GM13977 (cell line): Measurements from ENCODE around the gene EFNA4.

ENCODE experiments used
- DNase-seq: peaks from one replicate; pipeline ENCODE4 v3.0.0; 2012; ENCODE audit warnings: low spot score
- CTCF ChIP-seq: IDR thresholded peaks from 2 replicates; pipeline ENCODE4 v1.5.1; 2012; ENCODE audit warnings: mild to moderate bottlenecking, control low read depth; ENCODE audit not compliant: insufficient read depth; ENCODE audit errors: extremely low read depth, missing control alignments
- in situ Hi-C: fragments of 300-500 bp; cut with MboI; formaldehyde crosslinking; loops from one replicate; pipeline ENCODE4 v1.12.0; 2022; ENCODE audit warnings: low sequenced_read_pairs, low pct_unique_long_range_greater_than_20kb, mixed read lengths, inconsistent platforms; ENCODE audit not compliant: unreplicated experiment

EFNA4 gene

DNA sequence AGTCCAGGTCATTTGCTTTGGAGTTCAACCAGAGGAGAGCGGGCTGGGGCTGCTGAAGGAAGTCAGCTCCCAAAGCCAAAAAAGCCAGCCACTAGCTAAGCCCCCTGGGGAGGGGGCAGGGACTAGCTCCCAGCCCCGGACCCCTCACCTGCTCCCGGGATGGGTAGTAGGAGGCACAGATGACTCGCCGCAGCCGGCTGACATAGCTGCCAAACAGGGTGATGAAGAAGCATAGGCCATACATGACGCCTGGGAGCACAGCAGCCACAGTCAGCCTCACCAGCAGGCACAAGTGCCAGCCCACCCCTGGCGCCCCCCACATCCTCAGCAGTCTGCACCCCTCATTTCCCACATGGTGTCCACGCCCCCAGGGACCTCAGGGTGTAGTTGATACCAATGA lies 37.4 kb upstream of the EFNA4 start:
- DNase-seq = no peak
- in situ Hi-C loops = no loop called here
- TF ChIP-seq CTCF = no peak

DNA sequence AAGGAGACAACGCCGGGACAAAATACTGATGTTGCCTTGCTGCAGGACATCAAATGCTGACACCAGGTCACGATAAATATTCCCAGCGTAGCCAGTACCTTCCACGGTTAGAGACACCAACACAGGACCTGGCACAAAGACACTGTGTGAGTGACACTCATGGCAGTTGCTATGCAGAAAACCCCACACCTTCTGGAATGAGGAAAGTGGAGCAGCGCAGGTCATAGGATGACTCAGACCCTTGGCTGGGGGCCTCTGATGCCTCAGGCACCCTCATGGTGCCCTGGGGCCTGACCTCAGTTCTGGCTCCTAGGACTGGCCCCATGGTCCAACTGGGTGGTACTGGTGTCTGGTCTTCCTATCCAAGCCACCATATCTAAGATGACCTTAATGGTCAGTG lies 37.0 kb upstream of the EFNA4 start:
- no peak for TF ChIP-seq CTCF
- in situ Hi-C loops = no loop called here
- DNase-seq = no peak

GRCh38 chr1:155029513-155030242 lies 33.9 kb upstream of the EFNA4 start:
- no peak for TF ChIP-seq CTCF
- DNase-seq = no peak
- in situ Hi-C loops = no loop called here

GRCh38 chr1:155030243-155030795 lies 33.2 kb upstream of the EFNA4 start:
- in situ Hi-C loops = no loop called here
- no peak for DNase-seq
- TF ChIP-seq CTCF = no peak

DNA sequence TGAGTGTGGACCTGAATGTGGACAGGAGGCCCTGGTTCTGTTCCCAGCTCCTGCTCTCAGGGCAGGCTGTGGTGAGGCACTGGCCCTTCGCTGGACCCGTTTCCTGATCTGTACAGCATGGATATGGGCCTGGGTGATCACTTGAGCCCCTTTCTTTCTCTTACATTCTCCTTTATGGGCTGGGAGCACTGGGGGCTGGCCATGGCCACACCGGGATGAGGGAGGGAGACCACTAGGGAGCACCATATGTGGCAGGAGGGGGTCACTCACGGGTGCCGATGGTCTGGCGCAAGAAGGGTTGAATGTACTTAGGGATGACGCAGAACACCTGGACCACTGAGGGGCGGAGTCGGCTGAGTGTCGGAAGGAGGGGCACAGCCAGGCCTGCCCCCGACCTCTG lies 32.6 kb upstream of the EFNA4 start:
- no peak for TF ChIP-seq CTCF
- no peak for DNase-seq
- in situ Hi-C loops = no loop called here

DNA sequence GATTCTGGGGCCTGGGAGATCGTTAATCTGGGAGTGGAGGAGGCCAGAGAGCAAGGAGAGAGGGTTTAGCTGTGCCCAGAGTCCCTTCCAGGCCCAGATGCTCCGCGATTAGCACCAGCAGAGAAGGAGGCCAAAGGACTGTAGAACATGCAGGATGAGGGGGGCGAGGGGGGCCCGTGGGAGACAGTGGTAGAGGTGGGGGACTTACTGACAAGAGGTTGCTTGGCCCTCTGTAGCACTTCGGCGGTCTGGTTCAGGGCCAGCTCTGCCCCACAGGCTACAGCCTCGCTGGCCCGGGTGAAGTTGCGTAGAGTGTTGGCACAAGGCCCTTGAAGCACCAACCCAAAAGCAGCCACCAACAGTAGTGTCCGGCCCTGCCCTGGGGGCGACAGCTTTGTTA lies 30.7 kb upstream of the EFNA4 start:
- no peak for DNase-seq
- no peak for TF ChIP-seq CTCF
- in situ Hi-C loops = no loop called here

GRCh38 chr1:155033524-155033923 lies 30.0 kb upstream of the EFNA4 start, which contains the start of the genes DCST1 and DCST2:
DCST1 (plus strand) TSS chr1:155033824; CDS start chr1:155034037, 213 bp downstream.
DCST2 (minus strand) TSS chr1:155033781; CDS start chr1:155033701, 80 bp downstream.
- no peak for DNase-seq
- no peak for TF ChIP-seq CTCF

More at GRCh38 chr1:155033524-155033923, 30.0 kb upstream of the EFNA4 start, which contains the start of the genes DCST1 and DCST2:
- in situ Hi-C loops = no loop called here
